Loucy (cell line): ENCODE measurements around the gene FXYD6.

Source experiments
- EZH2phosphoT487 ChIP-seq: fragments of 200-600 bp; IDR thresholded peaks from 2 replicates; pipeline ENCODE4 v1.6.1; 2018; ENCODE audit warnings: antibody characterized with exemption, mild to moderate bottlenecking, moderate library complexity, borderline replicate concordance
- TF ChIP-seq, protein P1 (sequence below): fragments of 200-600 bp; sonication (generic); conservative IDR thresholded peaks from 2 replicates; pipeline ENCODE4 v1.5.1; 2014; ENCODE audit warnings: mild to moderate bottlenecking, antibody characterized with exemption, low read length

DNA sequence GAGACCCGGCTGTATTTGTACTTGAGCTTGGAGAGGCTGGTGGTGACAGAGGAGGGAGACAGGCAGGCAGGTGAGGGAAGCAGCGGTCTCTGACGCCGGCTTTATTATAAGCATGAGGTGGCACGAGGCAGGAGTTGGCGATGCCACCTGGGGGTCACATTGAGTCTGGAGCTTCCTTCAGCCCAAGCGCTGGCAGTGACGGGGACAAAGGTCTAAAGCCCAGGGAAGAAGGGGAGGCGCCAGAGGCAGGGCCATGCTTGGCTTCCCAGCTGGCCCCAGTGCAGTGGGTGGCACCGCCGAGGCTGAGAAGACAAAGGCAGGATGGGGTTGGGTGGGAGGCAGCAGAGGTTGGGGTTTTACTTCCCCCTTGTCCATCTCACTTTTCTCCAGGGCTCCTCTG, 56.4 kb downstream of the FXYD6 start:
- TF ChIP-seq, protein P1, sequence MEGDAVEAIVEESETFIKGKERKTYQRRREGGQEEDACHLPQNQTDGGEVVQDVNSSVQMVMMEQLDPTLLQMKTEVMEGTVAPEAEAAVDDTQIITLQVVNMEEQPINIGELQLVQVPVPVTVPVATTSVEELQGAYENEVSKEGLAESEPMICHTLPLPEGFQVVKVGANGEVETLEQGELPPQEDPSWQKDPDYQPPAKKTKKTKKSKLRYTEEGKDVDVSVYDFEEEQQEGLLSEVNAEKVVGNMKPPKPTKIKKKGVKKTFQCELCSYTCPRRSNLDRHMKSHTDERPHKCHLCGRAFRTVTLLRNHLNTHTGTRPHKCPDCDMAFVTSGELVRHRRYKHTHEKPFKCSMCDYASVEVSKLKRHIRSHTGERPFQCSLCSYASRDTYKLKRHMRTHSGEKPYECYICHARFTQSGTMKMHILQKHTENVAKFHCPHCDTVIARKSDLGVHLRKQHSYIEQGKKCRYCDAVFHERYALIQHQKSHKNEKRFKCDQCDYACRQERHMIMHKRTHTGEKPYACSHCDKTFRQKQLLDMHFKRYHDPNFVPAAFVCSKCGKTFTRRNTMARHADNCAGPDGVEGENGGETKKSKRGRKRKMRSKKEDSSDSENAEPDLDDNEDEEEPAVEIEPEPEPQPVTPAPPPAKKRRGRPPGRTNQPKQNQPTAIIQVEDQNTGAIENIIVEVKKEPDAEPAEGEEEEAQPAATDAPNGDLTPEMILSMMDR: no peak
- no peak for TF ChIP-seq EZH2phosphoT487
